ENCODE measurements around the gene HAGH.

The HAGH gene

GRCh38 chr16:1768767-1769401 is 57.7 kb downstream of the HAGH start:
- Histone ChIP-seq H3K9ac (no peak overlapping the region), H3K27ac (no peak overlapping the region)

GRCh38 chr16:1768061-1768766 is 58.4 kb downstream of the HAGH start:
- no peaks in the 10 kb centered on the region for H4K20me1 ChIP-seq (ENCODE audit: insufficient read depth)
- H3K27me3 ChIP-seq (ENCODE audit: insufficient read depth, low read depth), result no peaks in the 10 kb centered on the region
- TF ChIP-seq, protein P1, sequence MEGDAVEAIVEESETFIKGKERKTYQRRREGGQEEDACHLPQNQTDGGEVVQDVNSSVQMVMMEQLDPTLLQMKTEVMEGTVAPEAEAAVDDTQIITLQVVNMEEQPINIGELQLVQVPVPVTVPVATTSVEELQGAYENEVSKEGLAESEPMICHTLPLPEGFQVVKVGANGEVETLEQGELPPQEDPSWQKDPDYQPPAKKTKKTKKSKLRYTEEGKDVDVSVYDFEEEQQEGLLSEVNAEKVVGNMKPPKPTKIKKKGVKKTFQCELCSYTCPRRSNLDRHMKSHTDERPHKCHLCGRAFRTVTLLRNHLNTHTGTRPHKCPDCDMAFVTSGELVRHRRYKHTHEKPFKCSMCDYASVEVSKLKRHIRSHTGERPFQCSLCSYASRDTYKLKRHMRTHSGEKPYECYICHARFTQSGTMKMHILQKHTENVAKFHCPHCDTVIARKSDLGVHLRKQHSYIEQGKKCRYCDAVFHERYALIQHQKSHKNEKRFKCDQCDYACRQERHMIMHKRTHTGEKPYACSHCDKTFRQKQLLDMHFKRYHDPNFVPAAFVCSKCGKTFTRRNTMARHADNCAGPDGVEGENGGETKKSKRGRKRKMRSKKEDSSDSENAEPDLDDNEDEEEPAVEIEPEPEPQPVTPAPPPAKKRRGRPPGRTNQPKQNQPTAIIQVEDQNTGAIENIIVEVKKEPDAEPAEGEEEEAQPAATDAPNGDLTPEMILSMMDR (conservative IDR thresholded peaks at IDR 0.05; ENCODE audit: low read depth, low read length), result no peak
- H3K79me2 ChIP-seq (ENCODE audit: insufficient read depth, low read depth), result peaks cover 22% of the 10 kb centered on the region
- H3K27ac ChIP-seq, result no peak overlapping the region
- H3K4me3 ChIP-seq (IDR thresholded peaks at IDR 0.05; ENCODE audit: insufficient read depth, low read depth, low read length), result no peak overlapping the region
- no peak overlapping the region for H3K4me2 ChIP-seq
- H3K9ac ChIP-seq, result no peak overlapping the region
- H3K36me3 ChIP-seq (ENCODE audit: insufficient read depth), result no peaks in the 10 kb centered on the region
- peaks cover 5% of the 10 kb centered on the region for H3K4me1 ChIP-seq (ENCODE audit: low read depth, poor library complexity, severe bottlenecking)
- H2AFZ ChIP-seq (ENCODE audit: low read depth), result no peak overlapping the region

More at GRCh38 chr16:1768767-1769401, 57.7 kb downstream of the HAGH start:
- Histone ChIP-seq H3K4me3 (IDR thresholded peaks at IDR 0.05; ENCODE audit: insufficient read depth, low read depth, low read length) (no peak overlapping the region), H3K27me3 (ENCODE audit: insufficient read depth, low read depth) (no peaks in the 10 kb centered on the region), H3K79me2 (ENCODE audit: insufficient read depth, low read depth) (peaks cover 25% of the 10 kb centered on the region), H2AFZ (ENCODE audit: low read depth) (no peak overlapping the region), H3K36me3 (ENCODE audit: insufficient read depth) (no peaks in the 10 kb centered on the region), H3K4me2 (no peak overlapping the region), H4K20me1 (ENCODE audit: insufficient read depth) (no peaks in the 10 kb centered on the region), H3K4me1 (ENCODE audit: low read depth, poor library complexity, severe bottlenecking) (peaks cover 5% of the 10 kb centered on the region)
- TF ChIP-seq, protein P1 (conservative IDR thresholded peaks at IDR 0.05; ENCODE audit: low read depth, low read length), result no peak

- Histone ChIP-seq H3K36me3 (ENCODE audit: insufficient read depth) (no peaks in the 10 kb centered on the region), H3K4me1 (ENCODE audit: low read depth, poor library complexity, severe bottlenecking) (peaks cover 5% of the 10 kb centered on the region)
Measured at GRCh38 chr16:1767116-1767994, 59.3 kb downstream of the HAGH start.

DNA sequence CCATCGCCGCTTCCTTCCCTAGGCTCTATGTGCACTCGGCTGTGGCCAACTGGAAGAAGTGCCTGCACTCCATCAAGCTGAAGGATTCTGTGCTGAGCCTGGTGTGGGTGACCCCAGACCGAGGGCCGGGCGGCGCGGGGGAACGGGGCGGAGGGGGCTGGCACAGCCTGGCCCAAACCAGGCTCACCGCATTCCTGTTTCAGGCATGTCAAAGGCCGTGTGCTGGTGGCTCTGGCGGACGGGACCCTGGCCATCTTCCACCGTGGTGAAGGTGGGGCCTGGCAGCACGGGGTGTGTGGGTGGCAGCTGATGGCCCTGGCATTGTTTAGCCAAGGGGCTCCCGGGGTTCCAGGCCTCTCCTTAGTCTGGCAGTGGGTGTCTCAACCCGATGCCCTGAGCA is 59.9 kb downstream of the HAGH start:
- no peak overlapping the region for H3K4me2 ChIP-seq
- no peak overlapping the region for H3K9ac ChIP-seq
- H3K27me3 ChIP-seq (ENCODE audit: insufficient read depth, low read depth), result no peaks in the 10 kb centered on the region
- no peak overlapping the region for H2AFZ ChIP-seq (ENCODE audit: low read depth)
- peaks cover 11% of the 10 kb centered on the region; the same call in 1 of the 2 replicates for H3K79me2 ChIP-seq (ENCODE audit: insufficient read depth, low read depth)
- no peaks in the 10 kb centered on the region for H3K36me3 ChIP-seq (ENCODE audit: insufficient read depth)
- no peaks in the 10 kb centered on the region for H4K20me1 ChIP-seq (ENCODE audit: insufficient read depth)
- TF ChIP-seq, protein P1 (conservative IDR thresholded peaks at IDR 0.05; ENCODE audit: low read depth, low read length), result no peak
- peaks cover 5% of the 10 kb centered on the region for H3K4me1 ChIP-seq (ENCODE audit: low read depth, poor library complexity, severe bottlenecking)
- no peak overlapping the region for H3K27ac ChIP-seq
- H3K4me3 ChIP-seq (IDR thresholded peaks at IDR 0.05; ENCODE audit: insufficient read depth, low read depth, low read length), result no peak overlapping the region

More at GRCh38 chr16:1767116-1767994, 59.3 kb downstream of the HAGH start:
- Histone ChIP-seq H3K9ac (no peak overlapping the region), H4K20me1 (ENCODE audit: insufficient read depth) (no peaks in the 10 kb centered on the region), H2AFZ (ENCODE audit: low read depth) (no peak overlapping the region), H3K27me3 (ENCODE audit: insufficient read depth, low read depth) (no peaks in the 10 kb centered on the region), H3K4me2 (no peak overlapping the region), H3K4me3 (IDR thresholded peaks at IDR 0.05; ENCODE audit: insufficient read depth, low read depth, low read length) (no peak overlapping the region), H3K27ac (no peak overlapping the region), H3K79me2 (ENCODE audit: insufficient read depth, low read depth) (peaks cover 17% of the 10 kb centered on the region)
- TF ChIP-seq, protein P1 (conservative IDR thresholded peaks at IDR 0.05; ENCODE audit: low read depth, low read length), result no peak

All from KMS-11 (cell line).